SH-SY5Y (cell line): Measurements from ENCODE around the gene SCARB1.

Source experiments
- GATA2 ChIP-seq: IDR thresholded peaks from 2 replicates; pipeline ENCODE4 v1.6.1; 2011; ENCODE audit warnings: mild to moderate bottlenecking, low read depth, low read length
- GATA3 ChIP-seq: IDR thresholded peaks from 2 replicates; pipeline ENCODE4 v1.6.1; 2011; ENCODE audit warnings: low read depth, mild to moderate bottlenecking, low read length, moderate library complexity

SCARB1 gene

GRCh38 chr12:124828264-124829007 lies 35.2 kb downstream of the SCARB1 start:
- no peak for TF ChIP-seq GATA3
- no peak for TF ChIP-seq GATA2

- TF ChIP-seq GATA3 = no peak
- TF ChIP-seq GATA2 = no peak
Observed at GRCh38 chr12:124827588-124828184, 36.0 kb downstream of the SCARB1 start.

GRCh38 chr12:124824195-124824594 lies 39.5 kb downstream of the SCARB1 start:
- TF ChIP-seq GATA3 (no peak), GATA2 (no peak)

GRCh38 chr12:124823272-124823970 lies 40.2 kb downstream of the SCARB1 start:
- TF ChIP-seq GATA2 = no peak

- TF ChIP-seq GATA3 (no peak), GATA2 (no peak)
Observed at GRCh38 chr12:124822218-124822617, 41.4 kb downstream of the SCARB1 start.

GRCh38 chr12:124821252-124822200 lies 42.1 kb downstream of the SCARB1 start:
- TF ChIP-seq GATA2 (no peak), GATA3 (no peak)

- no peak for TF ChIP-seq GATA3
- no peak for TF ChIP-seq GATA2
Observed at GRCh38 chr12:124820199-124820598, 43.5 kb downstream of the SCARB1 start.

- TF ChIP-seq GATA2 = no peak
- no peak for TF ChIP-seq GATA3
Observed at GRCh38 chr12:124819525-124819924, 44.1 kb downstream of the SCARB1 start.

- TF ChIP-seq GATA2 (no peak), GATA3 (no peak)
Observed at GRCh38 chr12:124819080-124819479, 44.6 kb downstream of the SCARB1 start.

GRCh38 chr12:124817076-124818000 lies 46.3 kb downstream of the SCARB1 start:
- TF ChIP-seq GATA3 (no peak), GATA2 (no peak)

GRCh38 chr12:124816295-124816854 lies 47.3 kb downstream of the SCARB1 start:
- no peak for TF ChIP-seq GATA2
- no peak for TF ChIP-seq GATA3

- TF ChIP-seq GATA3 = no peak
- TF ChIP-seq GATA2 = no peak
Observed at GRCh38 chr12:124814741-124815613, 48.7 kb downstream of the SCARB1 start.
